A549 (cell line): ENCODE results near the gene KRT71. TPM values are rescaled to one million over a fixed set of nuclear protein-coding genes. Genes with fewer than 3 reads are reported as not detected.
A peak's percentile ranks its signal among the peaks of the same experiment; 100 is the strongest.

Source experiments
- ATAC-seq, 2 experiments: fragments of 200-7000 bp in 1 of 2; fragments of >200 bp in 1 of 2; cut with Nextera tagmentation in 1 of 2; cut with Tn5 transposase in 1 of 2; 3 replicates each; pipeline versions ENCODE4 v1.8.0 to v1.9.1; 2018 to 2020; ENCODE audit warnings: mild to moderate bottlenecking in 1 of 2, moderate library complexity in 1 of 2
- CTCF ChIA-PET: fragments of 300-600 bp; sonication (Branson Sonifier 250); formaldehyde crosslinking; extraction: SDS; loops from one replicate; lab custom pipeline; 2021; ENCODE audit warnings: antibody characterized with exemption, inconsistent platforms; lab: Yijun Ruan, JAX
- POLR2A ChIA-PET: fragments of 350-600 bp; formaldehyde crosslinking; extraction: SDS; loops from one replicate; lab custom pipeline; 2021; ENCODE audit warnings: antibody characterized with exemption, inconsistent platforms; lab: Yijun Ruan, JAX
- DNase-seq, 2 experiments: peaks; one replicate each; pipeline versions ENCODE4 v3.0.0 to v3.0.0-alpha.2; 2011 to 2016; ENCODE audit warnings: low read depth in 1 of 2, low spot score in 1 of 2
- FAIRE-seq: peaks from 2 replicates; lab custom pipeline; 2011; peaks lifted over from hg19 to GRCh38; lab: Jason Lieb, UNC
- H3K27ac ChIP-seq, 2 experiments: fragments of >200 bp; sonication (Bioruptor Twin); formaldehyde crosslinking; 3 replicates each; pipeline ENCODE4 v1.5.1; 2016 to 2017
- H3K4me1 ChIP-seq: fragments of >200 bp; sonication (Bioruptor Twin); formaldehyde crosslinking; 3 replicates; pipeline ENCODE4 v1.6.1; 2016
- H3K4me2 ChIP-seq: fragments of >200 bp; sonication (Bioruptor Twin); formaldehyde crosslinking; 3 replicates; pipeline ENCODE4 v1.6.1; 2016
- H3K4me3 ChIP-seq: fragments of >200 bp; sonication (Bioruptor Twin); formaldehyde crosslinking; 3 replicates; pipeline ENCODE4 v1.5.1; 2016
- H3K9me3 ChIP-seq: fragments of >200 bp; sonication (Bioruptor Twin); formaldehyde crosslinking; 3 replicates; pipeline ENCODE4 v1.6.1; 2016
- CEBPB ChIP-seq, 2 experiments: fragments of >200 bp in 1 of 2; sonication (Bioruptor Twin) in 1 of 2; formaldehyde crosslinking in 1 of 2; IDR thresholded peaks; 2 replicates each; pipeline ENCODE4 v1.6.1; 2012 to 2016
- CHD2 ChIP-seq: fragments of 150-350 bp; IDR thresholded peaks from 2 replicates; pipeline ENCODE4 v1.6.1; 2014; ENCODE audit warnings: low read length; ENCODE audit not compliant: partially characterized antibody
- FOSB ChIP-seq: fragments of 250-450 bp; sonication (Bioruptor Pico); IDR thresholded peaks from 2 replicates; pipeline ENCODE4 v1.5.0; 2020; ENCODE audit warnings: mild to moderate bottlenecking, moderate library complexity
- FOSL2 ChIP-seq, 2 experiments: fragments of 450-650 bp in 1 of 2; fragments of >200 bp in 1 of 2; sonication (Bioruptor Twin) in 1 of 2; formaldehyde crosslinking; IDR thresholded peaks; 2 replicates each; pipeline versions ENCODE4 v1.5.0 to v1.6.1; 2016 to 2020; ENCODE audit warnings: mild to moderate bottlenecking in 1 of 2, moderate library complexity in 1 of 2
- KDM1A ChIP-seq: fragments of 200-600 bp; sonication (generic); IDR thresholded peaks from 2 replicates; pipeline ENCODE4 v1.6.1; 2016; ENCODE audit warnings: low read depth, mild to moderate bottlenecking
- MYC ChIP-seq: IDR thresholded peaks from 2 replicates; pipeline ENCODE4 v1.6.1; 2012; ENCODE audit warnings: mild to moderate bottlenecking, inconsistent platforms, low read length, improper control_type of control experiment, borderline replicate concordance
- NR3C1 ChIP-seq: fragments of >200 bp; sonication (Bioruptor Twin); formaldehyde crosslinking; IDR thresholded peaks from 3 replicates; pipeline ENCODE4 v1.6.1; 2017
- RAD21 ChIP-seq, 2 experiments: fragments of >200 bp in 1 of 2; sonication (Bioruptor Twin) in 1 of 2; formaldehyde crosslinking in 1 of 2; IDR thresholded peaks in 1 of 2; conservative IDR thresholded peaks in 1 of 2; 2 replicates in 1 of 2; 3 replicates in 1 of 2; pipeline ENCODE4 v1.6.1; 2012 to 2018; ENCODE audit warnings: inconsistent platforms in 1 of 2
- RNF2 ChIP-seq: fragments of 200-600 bp; sonication (generic); IDR thresholded peaks from 2 replicates; pipeline ENCODE4 v1.6.1; 2016; ENCODE audit warnings: low read depth, mild to moderate bottlenecking, antibody characterized with exemption, moderate library complexity, borderline replicate concordance
- SMC3 ChIP-seq: fragments of >200 bp; sonication (Bioruptor Twin); formaldehyde crosslinking; IDR thresholded peaks from 3 replicates; pipeline ENCODE4 v1.6.1; 2018; ENCODE audit warnings: inconsistent platforms
- TFCP2L1 ChIP-seq: fragments of 250-450 bp; sonication (Bioruptor Pico); IDR thresholded peaks from 2 replicates; pipeline ENCODE4 v1.5.0; 2021; ENCODE audit warnings: mild to moderate bottlenecking
- ZFP36 ChIP-seq: fragments of 450-650 bp; IDR thresholded peaks from 2 replicates; pipeline ENCODE4 v1.6.1; 2014; ENCODE audit warnings: borderline replicate concordance; ENCODE audit not compliant: partially characterized antibody
- ZNF302 ChIP-seq: fragments of 250-450 bp; sonication (Bioruptor Pico); IDR thresholded peaks from 2 replicates; pipeline ENCODE4 v1.9.0; 2021; ENCODE audit warnings: inconsistent platforms, mild to moderate bottlenecking, moderate library complexity
- WGBS: methylation state at CpG from one replicate; pipeline ENCODE4 v1.1.6; 2017; ENCODE audit errors: missing lambda C conversion rate; 5-methylcytosine and 5-hydroxymethylcytosine counted together
- polyA plus RNA-seq, 4 experiments: library from polyadenylated mRNA; depleted of rRNA in 3 of 4; stranded (reverse); fragments of >200 nt; fragmentation: RNase III in 1 of 4; extraction: RNeasy Plus Mini Kit Qiagen cat#74134 plus additional on column Dnase treatment in 1 of 4; gene quantifications; 2 replicates in 3 of 4; 3 replicates in 1 of 4; pipeline ENCODE4 v1.2.3, GENCODE V29; 2011 to 2017
- TF ChIP-seq, protein P1 (sequence below): fragments of 200-600 bp; sonication (generic); IDR thresholded peaks from 2 replicates; pipeline ENCODE4 v1.6.1; 2016; ENCODE audit warnings: antibody characterized with exemption, mild to moderate bottlenecking, moderate library complexity
- TF ChIP-seq, protein P2 (sequence below): fragments of 250-450 bp; sonication (Bioruptor Pico); IDR thresholded peaks from 2 replicates; pipeline ENCODE4 v1.5.0; 2020; ENCODE audit warnings: low read depth, mild to moderate bottlenecking, moderate library complexity
- TF ChIP-seq, protein P3 (sequence below): fragments of >200 bp; sonication (Bioruptor Twin); formaldehyde crosslinking; IDR thresholded peaks from 3 replicates; pipeline ENCODE4 v1.5.1; 2016

Gene KRT71
- polyA plus RNA-seq, 2 of the 4 experiments (the other 2 are of a cell fraction) = not detected

DNA sequence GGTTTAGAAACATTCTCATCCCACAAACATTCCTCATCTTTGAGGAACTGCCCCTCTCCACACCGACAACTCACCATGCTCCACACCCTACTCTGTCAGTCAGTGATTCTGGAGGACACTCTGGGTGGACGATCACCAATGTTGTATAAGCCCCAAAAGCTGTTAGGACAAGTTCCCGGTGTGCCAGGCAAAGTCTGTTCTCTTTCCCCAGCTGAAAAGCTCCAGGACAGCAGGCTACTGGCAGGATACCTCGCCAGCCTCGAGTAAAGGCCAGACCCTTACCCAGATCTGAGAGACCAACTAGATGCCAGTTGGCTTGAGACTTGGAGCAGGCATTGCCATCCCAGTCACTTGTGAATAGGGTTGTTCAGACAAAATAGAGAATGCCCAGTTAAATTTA is 44.7 kb downstream of the KRT71 start:
- WGBS = 55% methylated on average over 5 of the region's 5 CpGs
- no peak overlapping the region for H3K27ac ChIP-seq
- no peaks in the 10 kb centered on the region for H3K4me1 ChIP-seq
- no peak for DNase-seq
- no peak for FAIRE-seq
- no peak for TF ChIP-seq ZNF302
- TF ChIP-seq RNF2 = no peak
- TF ChIP-seq CHD2 = no peak
- TF ChIP-seq ZFP36 = no peak
- TF ChIP-seq, protein P1, sequence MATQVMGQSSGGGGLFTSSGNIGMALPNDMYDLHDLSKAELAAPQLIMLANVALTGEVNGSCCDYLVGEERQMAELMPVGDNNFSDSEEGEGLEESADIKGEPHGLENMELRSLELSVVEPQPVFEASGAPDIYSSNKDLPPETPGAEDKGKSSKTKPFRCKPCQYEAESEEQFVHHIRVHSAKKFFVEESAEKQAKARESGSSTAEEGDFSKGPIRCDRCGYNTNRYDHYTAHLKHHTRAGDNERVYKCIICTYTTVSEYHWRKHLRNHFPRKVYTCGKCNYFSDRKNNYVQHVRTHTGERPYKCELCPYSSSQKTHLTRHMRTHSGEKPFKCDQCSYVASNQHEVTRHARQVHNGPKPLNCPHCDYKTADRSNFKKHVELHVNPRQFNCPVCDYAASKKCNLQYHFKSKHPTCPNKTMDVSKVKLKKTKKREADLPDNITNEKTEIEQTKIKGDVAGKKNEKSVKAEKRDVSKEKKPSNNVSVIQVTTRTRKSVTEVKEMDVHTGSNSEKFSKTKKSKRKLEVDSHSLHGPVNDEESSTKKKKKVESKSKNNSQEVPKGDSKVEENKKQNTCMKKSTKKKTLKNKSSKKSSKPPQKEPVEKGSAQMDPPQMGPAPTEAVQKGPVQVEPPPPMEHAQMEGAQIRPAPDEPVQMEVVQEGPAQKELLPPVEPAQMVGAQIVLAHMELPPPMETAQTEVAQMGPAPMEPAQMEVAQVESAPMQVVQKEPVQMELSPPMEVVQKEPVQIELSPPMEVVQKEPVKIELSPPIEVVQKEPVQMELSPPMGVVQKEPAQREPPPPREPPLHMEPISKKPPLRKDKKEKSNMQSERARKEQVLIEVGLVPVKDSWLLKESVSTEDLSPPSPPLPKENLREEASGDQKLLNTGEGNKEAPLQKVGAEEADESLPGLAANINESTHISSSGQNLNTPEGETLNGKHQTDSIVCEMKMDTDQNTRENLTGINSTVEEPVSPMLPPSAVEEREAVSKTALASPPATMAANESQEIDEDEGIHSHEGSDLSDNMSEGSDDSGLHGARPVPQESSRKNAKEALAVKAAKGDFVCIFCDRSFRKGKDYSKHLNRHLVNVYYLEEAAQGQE = no peak
- no peak for TF ChIP-seq FOSB
- no peak for TF ChIP-seq TFCP2L1
- no peak overlapping the region for H3K4me2 ChIP-seq
- POLR2A ChIA-PET = no interaction called here
- CTCF ChIA-PET = interaction anchor here (0.7 to 3.5 kb wide), 21 partner anchors 9 to 371 kb away, joined by 3 to 18 read pairs (median 6); partner anchors contain the start of gene KRT5
- no peak overlapping the region for H3K4me3 ChIP-seq
- peaks cover 16% of the 10 kb centered on the region for H3K9me3 ChIP-seq
- ATAC-seq = no peak

DNA sequence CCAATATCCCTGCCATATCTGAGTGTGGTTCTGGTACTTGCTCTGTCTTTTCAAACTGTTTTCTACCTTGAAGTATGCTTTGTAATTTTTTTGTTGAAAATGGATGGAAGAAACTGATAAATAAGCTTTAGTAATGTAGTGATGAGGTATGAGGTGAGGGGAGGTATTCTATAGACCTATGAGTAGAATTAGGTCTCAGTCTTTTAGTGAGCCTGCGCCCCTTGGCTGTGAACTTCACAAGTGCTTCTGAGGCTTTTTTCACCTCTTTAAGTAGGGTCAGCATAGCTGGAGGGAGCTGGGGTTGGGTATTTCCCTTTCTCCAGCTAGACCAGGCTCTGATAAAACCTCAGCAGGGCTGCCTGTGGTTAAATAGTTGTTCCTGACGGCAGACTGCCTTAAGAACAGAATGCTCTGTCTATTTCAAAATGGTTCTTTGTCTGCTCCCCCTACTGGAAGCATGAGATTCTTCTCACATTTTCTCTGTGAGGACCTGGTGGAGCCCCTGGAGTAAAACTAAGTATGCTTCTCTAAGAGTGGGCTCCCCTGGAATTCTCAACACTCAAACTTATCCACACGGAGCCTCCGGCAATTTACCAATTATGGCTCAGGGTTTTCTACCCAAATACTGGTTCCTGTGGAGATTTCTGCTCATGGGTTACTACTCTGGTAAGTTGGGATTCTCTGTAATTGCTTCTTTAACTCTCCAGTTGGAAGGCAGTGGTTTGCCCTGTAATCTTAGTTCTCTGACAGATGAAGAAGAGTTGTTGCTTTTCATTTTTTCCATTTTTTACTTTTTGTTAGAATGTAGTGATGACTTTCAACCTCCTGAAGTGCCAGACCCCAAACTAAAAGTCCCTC is 45.9 kb downstream of the KRT71 start:
- TF ChIP-seq RAD21 (conservative IDR thresholded peaks at IDR 0.05 in 1 of 2, IDR thresholded peaks at IDR 0.05 in 1 of 2) = peak; percentile 56 to 65
- TF ChIP-seq MYC = no peak
- TF ChIP-seq FOSL2 (IDR thresholded peaks at IDR 0.05) = no peak
- TF ChIP-seq FOSL2 (CRISPR knock-in tag; IDR thresholded peaks at IDR 0.05) = no peak
- TF ChIP-seq, protein P2, sequence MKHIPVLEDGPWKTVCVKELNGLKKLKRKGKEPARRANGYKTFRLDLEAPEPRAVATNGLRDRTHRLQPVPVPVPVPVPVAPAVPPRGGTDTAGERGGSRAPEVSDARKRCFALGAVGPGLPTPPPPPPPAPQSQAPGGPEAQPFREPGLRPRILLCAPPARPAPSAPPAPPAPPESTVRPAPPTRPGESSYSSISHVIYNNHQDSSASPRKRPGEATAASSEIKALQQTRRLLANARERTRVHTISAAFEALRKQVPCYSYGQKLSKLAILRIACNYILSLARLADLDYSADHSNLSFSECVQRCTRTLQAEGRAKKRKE (CRISPR knock-in tag) = no peak
- 0 out of 4 replicates have a peak, but pooled peaks of 1 of the 2 experiments have one; percentile 9 for TF ChIP-seq CEBPB (IDR thresholded peaks at IDR 0.05)
- TF ChIP-seq SMC3 = peak; percentile 61
- no peak for TF ChIP-seq NR3C1
- TF ChIP-seq KDM1A = no peak
- TF ChIP-seq, protein P3, sequence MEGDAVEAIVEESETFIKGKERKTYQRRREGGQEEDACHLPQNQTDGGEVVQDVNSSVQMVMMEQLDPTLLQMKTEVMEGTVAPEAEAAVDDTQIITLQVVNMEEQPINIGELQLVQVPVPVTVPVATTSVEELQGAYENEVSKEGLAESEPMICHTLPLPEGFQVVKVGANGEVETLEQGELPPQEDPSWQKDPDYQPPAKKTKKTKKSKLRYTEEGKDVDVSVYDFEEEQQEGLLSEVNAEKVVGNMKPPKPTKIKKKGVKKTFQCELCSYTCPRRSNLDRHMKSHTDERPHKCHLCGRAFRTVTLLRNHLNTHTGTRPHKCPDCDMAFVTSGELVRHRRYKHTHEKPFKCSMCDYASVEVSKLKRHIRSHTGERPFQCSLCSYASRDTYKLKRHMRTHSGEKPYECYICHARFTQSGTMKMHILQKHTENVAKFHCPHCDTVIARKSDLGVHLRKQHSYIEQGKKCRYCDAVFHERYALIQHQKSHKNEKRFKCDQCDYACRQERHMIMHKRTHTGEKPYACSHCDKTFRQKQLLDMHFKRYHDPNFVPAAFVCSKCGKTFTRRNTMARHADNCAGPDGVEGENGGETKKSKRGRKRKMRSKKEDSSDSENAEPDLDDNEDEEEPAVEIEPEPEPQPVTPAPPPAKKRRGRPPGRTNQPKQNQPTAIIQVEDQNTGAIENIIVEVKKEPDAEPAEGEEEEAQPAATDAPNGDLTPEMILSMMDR = peak; percentile 65
- H3K27ac ChIP-seq = no peak overlapping the region
- no peak overlapping the region for H3K4me2 ChIP-seq
- peaks cover 16% of the 10 kb centered on the region for H3K9me3 ChIP-seq
- DNase-seq (peak; percentile 61 to 75), FAIRE-seq (no peak), ATAC-seq (peak; percentile 92 to 98; a peak in 5 of 6 replicates)
- H3K4me1 ChIP-seq = no peaks in the 10 kb centered on the region
- POLR2A ChIA-PET = no interaction called here
- CTCF ChIA-PET = interaction anchor here (0.7 to 3.5 kb wide), 35 partner anchors 8 to 378 kb away, joined by 3 to 18 read pairs (median 4); partner anchors contain the start of genes KRT5 and KRT84
- H3K4me3 ChIP-seq = no peak overlapping the region
- WGBS = 28% methylated on average over 4 of the region's 4 CpGs
